Measurements from ENCODE around the gene PPCS.
A peak's percentile ranks its signal among the peaks of the same experiment; 100 is the strongest.
"Not testable (repeated sequence)": the region's sequence is repeated elsewhere in the genome, so short reads cannot be mapped to it uniquely, and the experiment has no call there.

Gene PPCS

DNA sequence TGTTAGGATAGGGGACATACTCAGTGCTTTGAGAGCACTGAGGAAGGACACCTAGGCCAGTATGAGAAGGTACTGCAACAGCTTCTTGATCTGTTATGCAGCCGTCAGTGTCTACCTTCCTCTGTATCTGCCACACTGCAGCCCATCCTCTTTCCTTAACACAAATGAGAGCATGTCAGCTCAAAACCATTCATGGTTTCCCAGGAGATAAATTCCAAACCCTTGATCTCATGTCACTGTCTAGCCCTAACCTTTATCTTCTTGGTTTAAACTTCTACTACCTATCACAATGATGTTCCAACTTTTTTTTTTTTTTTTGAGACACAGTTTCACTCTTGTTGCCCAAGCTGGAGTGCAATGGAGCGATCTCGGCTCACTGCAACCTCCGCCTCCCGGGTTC lies 1.9 kb upstream of the PPCS start:
- DNase-seq: no peak

DNA sequence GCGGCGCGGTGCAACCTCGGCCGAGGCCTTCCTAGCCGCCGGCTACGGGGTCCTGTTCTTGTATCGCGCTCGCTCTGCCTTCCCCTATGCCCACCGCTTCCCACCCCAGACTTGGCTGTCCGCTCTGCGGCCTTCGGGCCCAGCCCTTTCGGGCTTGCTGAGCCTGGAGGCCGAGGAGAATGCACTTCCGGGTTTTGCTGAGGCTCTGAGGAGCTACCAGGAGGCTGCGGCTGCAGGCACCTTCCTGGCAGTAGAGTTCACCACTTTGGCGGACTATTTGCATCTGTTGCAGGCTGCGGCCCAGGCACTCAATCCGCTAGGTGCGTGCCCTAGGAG lies 379 bp downstream of the PPCS start:
- peak; percentile 60 for DNase-seq

- DNase-seq: no peak
Observed at GRCh38 chr1:42461196-42461595, 4.9 kb downstream of the PPCS start.

GRCh38 chr1:42462828-42463763 lies 6.8 kb downstream of the PPCS start, which contains the start of gene CCDC30:
Gene CCDC30 (plus strand): TSS chr1:42463286. CDS start chr1:42480552, 17,266 bp downstream.
- peak; percentile 93 for DNase-seq

DNA sequence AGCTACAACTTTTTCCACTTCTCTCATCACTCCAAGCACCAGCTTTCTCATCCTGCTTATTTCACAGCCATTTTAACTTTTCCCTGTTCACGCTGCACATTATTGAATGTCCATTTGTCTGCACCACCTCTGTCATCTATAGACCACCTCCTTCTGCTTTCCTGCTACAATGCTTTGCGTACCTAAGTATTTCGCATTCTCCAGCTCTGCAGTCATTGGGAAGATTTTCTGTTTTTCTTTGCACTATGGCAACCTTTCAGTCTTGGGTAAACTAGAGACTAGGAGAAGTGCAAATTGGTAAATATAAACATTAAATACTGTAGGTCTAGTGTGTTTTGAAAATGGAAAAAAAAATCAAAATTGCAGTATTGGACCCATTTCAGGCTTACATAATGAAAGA lies 7.6 kb downstream of the PPCS start:
- no peak for DNase-seq

GRCh38 chr1:42466030-42466429 lies 9.7 kb downstream of the PPCS start:
- DNase-seq: no peak

GRCh38 chr1:42469727-42470126 lies 13.4 kb downstream of the PPCS start:
- no peak for DNase-seq

GRCh38 chr1:42476605-42477004 lies 20.3 kb downstream of the PPCS start:
- no peak for DNase-seq

DNA sequence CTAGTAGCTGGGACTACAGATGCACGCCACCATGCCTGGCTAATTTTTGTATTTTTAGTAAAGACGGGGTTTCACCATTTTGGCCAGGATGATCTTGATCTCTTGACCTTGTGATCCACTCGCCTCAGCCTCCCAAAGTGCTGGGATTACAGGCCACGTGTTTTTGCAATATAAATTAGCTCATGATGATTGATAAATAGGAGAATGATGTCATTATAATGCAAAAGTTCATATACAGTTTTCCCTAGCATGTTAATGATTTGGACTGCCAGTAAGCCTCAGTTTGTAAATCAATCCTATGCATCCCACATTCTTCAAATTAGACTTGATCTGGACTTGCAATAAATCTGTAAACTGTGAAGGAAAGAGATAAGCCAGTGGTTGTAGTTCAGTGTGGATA lies 21.0 kb downstream of the PPCS start:
- DNase-seq: not testable (repeated sequence)

- DNase-seq: no peak
Observed at GRCh38 chr1:42477775-42478174, 21.4 kb downstream of the PPCS start.

DNA sequence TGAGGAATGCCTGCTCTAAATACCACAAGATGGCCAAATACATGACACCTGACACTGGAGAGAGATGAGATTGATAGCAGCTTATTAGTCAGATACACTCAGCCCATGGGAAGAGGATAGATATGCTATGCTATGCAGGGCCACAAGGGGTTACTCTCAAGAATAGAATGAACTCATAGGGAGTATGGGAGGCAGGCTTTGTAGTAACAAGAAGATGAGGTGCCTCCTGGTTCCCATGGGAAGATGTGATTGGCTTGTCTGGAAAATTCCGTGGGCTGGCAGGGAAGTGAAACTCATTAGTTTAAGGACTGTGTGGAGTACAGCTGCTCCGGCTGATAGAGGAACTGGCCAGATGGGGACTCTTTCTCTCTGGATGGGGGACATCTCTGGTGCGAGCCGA lies 23.3 kb downstream of the PPCS start:
- DNase-seq: no peak

- DNase-seq: no peak
Observed at GRCh38 chr1:42480921-42481320, 24.6 kb downstream of the PPCS start.

DNA sequence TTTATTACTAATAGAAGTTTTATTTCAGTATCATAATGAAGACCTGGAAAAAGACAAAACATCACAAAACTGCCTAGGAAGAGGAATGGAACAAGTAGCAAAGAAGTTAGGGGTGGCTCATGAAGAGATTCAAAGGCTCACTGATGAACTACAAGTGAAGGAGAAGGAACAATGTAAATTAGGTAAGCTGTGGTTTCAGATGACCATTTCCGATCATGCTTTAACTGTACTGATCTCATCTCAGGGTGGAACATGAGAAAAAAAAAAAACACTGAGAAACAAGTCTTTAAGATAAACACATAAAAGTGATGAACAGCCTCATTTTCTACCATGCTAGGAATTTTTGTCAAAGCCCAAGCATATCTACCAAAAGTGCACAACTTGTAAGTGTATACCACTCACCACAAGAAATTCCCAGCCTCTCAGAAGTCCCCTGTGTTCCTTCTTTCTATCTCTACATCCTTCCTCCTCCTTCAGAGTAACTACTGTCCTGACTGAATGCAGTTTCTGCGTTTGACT lies 26.4 kb downstream of the PPCS start:
- DNase-seq: no peak

DNA sequence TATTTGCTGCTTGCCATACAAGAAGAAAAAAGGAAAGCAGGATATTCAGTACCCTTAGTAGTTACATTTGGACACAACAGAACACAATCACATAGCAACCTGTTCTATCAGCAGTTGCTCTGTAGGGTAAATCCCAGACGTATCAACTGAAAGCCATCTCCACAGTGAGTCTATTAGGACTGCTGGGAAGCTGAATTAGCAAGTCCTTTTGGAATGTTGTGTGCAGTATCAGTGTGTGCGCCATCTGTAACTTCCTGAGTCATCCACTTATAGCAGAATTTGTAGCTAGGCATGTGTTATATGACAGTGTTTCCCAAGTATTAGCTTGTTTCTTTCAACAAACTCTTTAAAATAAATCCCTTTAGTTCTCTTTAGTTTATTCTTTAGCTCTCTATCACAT lies 28.0 kb downstream of the PPCS start:
- no peak for DNase-seq

- no peak for DNase-seq
Observed at GRCh38 chr1:42490237-42490636, 33.9 kb downstream of the PPCS start.

DNA sequence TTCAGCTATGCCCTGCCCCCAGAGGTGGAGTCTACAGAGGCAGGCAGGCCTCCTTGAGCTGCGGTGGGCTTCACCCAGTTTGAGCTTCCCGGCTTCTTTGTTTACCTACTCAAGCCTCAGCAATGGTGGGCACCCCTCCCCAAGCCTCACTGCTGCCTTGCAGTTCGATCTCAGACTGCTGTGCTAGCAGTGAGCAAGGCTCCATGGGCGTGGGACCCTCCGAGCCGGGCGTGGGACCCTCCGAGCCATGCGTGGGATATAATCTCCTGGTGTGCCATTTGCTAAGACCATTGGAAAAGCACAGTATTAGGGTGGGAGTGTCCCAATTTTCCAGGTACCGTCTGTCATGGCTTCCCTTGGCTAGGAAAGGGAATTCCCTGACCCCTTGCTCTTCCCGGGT lies 45.7 kb downstream of the PPCS start:
- not testable (repeated sequence) for DNase-seq

DNA sequence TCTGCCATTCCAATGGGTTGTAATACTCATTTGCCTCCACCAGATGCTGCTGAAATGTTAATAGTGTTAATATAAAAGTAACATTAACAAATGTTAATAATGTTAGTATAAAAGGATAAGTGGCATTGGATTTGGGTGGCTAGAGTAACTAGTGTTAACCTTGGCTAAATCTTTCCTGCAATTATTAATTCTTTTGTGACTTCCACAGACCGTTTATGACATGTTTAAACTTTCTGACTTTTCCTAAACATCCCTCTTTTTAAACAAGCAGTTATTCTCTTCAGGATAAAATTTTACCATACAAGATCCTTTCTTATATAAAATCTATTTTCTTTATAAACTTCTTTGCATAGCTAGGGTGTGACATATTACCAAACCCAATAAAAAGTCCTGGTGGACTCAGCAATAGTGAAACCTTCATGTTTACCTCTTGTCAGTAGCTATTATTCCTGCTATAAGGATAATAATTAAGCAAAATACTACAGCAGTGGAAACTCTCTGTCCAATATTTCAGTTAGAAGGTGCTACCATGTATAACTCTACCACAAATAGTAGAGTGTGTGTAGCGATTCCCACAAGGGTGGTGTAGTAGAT lies 48.3 kb downstream of the PPCS start:
- DNase-seq: no peak

- DNase-seq: no peak
Observed at GRCh38 chr1:42506576-42506975, 50.2 kb downstream of the PPCS start.
